H1 (cell line): ENCODE data around the gene KCTD3. TPM values are rescaled to one million over a fixed set of nuclear protein-coding genes. Genes with fewer than 3 reads are reported as not detected.

Experiments
- CTCF ChIA-PET: fragments of 300-600 bp; sonication (Branson Sonifier 250); formaldehyde crosslinking; loops from one replicate; lab custom pipeline; 2021; ENCODE audit not compliant: partially characterized antibody; lab: Charles Lee
- POLR2A ChIA-PET: fragments of 300-600 bp; sonication (Branson Sonifier 250); formaldehyde crosslinking; loops from one replicate; lab custom pipeline; 2021; ENCODE audit warnings: inconsistent platforms; ENCODE audit not compliant: partially characterized antibody; lab: Charles Lee
- DNase-seq, 2 experiments: peaks; one replicate each; pipeline versions ENCODE4 v3.0.0 to v3.0.0-alpha.2; 2010 to 2022; ENCODE audit warnings: low spot score in 2 of 2, low read depth in 1 of 2, mixed read lengths in 1 of 2
- FAIRE-seq: peaks from 2 replicates; lab custom pipeline; 2011; peaks lifted over from hg19 to GRCh38; lab: Jason Lieb, UNC
- H2AFZ ChIP-seq: 2 replicates; pipeline ENCODE4 v1.8.1; 2012; ENCODE audit warnings: low read length, inconsistent platforms
- H2AK5ac ChIP-seq: 2 replicates; pipeline ENCODE4 v1.6.1; 2013; ENCODE audit warnings: low read depth, low read length
- H2BK120ac ChIP-seq: replicated peaks from 2 replicates; pipeline ENCODE3; 2013; ENCODE audit warnings: low read depth, low read length, inconsistent platforms
- H2BK12ac ChIP-seq: 2 replicates; pipeline ENCODE4 v1.6.1; 2013; ENCODE audit warnings: low read depth, low read length
- H2BK15ac ChIP-seq: 2 replicates; pipeline ENCODE4 v1.6.1; 2013; ENCODE audit warnings: low read length
- H2BK20ac ChIP-seq: 2 replicates; pipeline ENCODE4 v1.6.1; 2013; ENCODE audit warnings: low read length
- H2BK5ac ChIP-seq: 2 replicates; pipeline ENCODE4 v1.6.1; 2013; ENCODE audit warnings: low read depth, low read length
- H3K14ac ChIP-seq: 2 replicates; pipeline ENCODE4 v1.6.1; 2013; ENCODE audit warnings: inconsistent platforms; ENCODE audit not compliant: insufficient read length
- H3K18ac ChIP-seq: 2 replicates; pipeline ENCODE4 v1.6.1; 2013; ENCODE audit warnings: low read length; ENCODE audit errors: extremely low read depth
- H3K23ac ChIP-seq: 2 replicates; pipeline ENCODE4 v1.6.1; 2013; ENCODE audit warnings: inconsistent platforms; ENCODE audit not compliant: insufficient read length
- H3K23me2 ChIP-seq: 2 replicates; pipeline ENCODE4 v1.6.1; 2013; ENCODE audit warnings: low read depth, low read length
- H3K27ac ChIP-seq: 2 replicates; pipeline ENCODE4 v1.6.1; 2011; ENCODE audit warnings: low read depth, low read length, inconsistent platforms
- H3K27me3 ChIP-seq, 4 experiments: replicated peaks in 1 of 4; 1 replicate in 1 of 4; 2 replicates in 3 of 4; pipeline versions ENCODE4 v1.6.1 to v1.8.1; 2011 to 2013; ENCODE audit warnings: low read length in 3 of 4, mild to moderate bottlenecking in 3 of 4, inconsistent platforms in 2 of 4, mixed read lengths in 2 of 4, moderate library complexity in 1 of 4; ENCODE audit not compliant: control insufficient read depth in 3 of 4, insufficient read depth in 3 of 4; ENCODE audit errors: extremely low read depth in 1 of 4
- H3K36me3 ChIP-seq, 4 experiments: 2 replicates each; pipeline versions ENCODE4 v1.6.1 to v1.8.1; 2011 to 2013; ENCODE audit warnings: mild to moderate bottlenecking in 4 of 4, low read length in 3 of 4, moderate library complexity in 2 of 4, control low read depth in 1 of 4, inconsistent platforms in 1 of 4; ENCODE audit not compliant: insufficient read depth in 4 of 4, control insufficient read depth in 2 of 4
- H3K4ac ChIP-seq: replicated peaks from 2 replicates; pipeline ENCODE3; 2013; ENCODE audit warnings: low read length, low read depth, mixed read lengths, inconsistent platforms; ENCODE audit not compliant: insufficient read length
- H3K4me1 ChIP-seq, 4 experiments: replicated peaks in 1 of 4; 1 replicate in 1 of 4; 2 replicates in 3 of 4; pipeline versions ENCODE4 v1.6.1 to v1.8.1; 2011 to 2013; ENCODE audit warnings: low read length in 3 of 4, inconsistent platforms in 2 of 4, mixed read lengths in 1 of 4; ENCODE audit not compliant: insufficient read depth in 4 of 4, control insufficient read depth in 3 of 4
- H3K4me2 ChIP-seq, 2 experiments: 2 replicates each; pipeline versions ENCODE4 v1.6.1 to v1.8.1; 2011 to 2013; ENCODE audit warnings: low read depth in 2 of 2, low read length in 2 of 2, control low read depth in 1 of 2, inconsistent platforms in 1 of 2, mild to moderate bottlenecking in 1 of 2; ENCODE audit not compliant: insufficient read depth in 1 of 2
- H3K4me3 ChIP-seq, 4 experiments: fragments of 200-600, 300-600 bp in 1 of 4; sonication (generic), shearing (Covaris generic), sonication (Bioruptor Twin) in 1 of 4; 2 replicates each; pipeline versions ENCODE4 v1.5.1 to v1.8.1; 2011 to 2016; ENCODE audit warnings: low read length in 4 of 4, low read depth in 3 of 4, control low read depth in 2 of 4, inconsistent platforms in 2 of 4, mild to moderate bottlenecking in 2 of 4, mixed read lengths in 1 of 4, moderate library complexity in 1 of 4; ENCODE audit not compliant: insufficient read depth in 2 of 4; ENCODE audit errors: extremely low read depth in 1 of 4
- H3K56ac ChIP-seq: replicated peaks from 2 replicates; pipeline ENCODE3; 2013; ENCODE audit warnings: low read depth, mild to moderate bottlenecking, mixed read lengths, low read length, inconsistent platforms; ENCODE audit not compliant: insufficient read length
- H3K79me1 ChIP-seq: 2 replicates; pipeline ENCODE4 v1.6.1; 2013; ENCODE audit warnings: low read depth, low read length, control low read depth
- H3K79me2 ChIP-seq, 2 experiments: 2 replicates each; pipeline versions ENCODE4 v1.6.1 to v1.8.1; 2012 to 2013; ENCODE audit warnings: low read length in 2 of 2, mild to moderate bottlenecking in 2 of 2, inconsistent platforms in 1 of 2; ENCODE audit not compliant: insufficient read depth in 2 of 2, control insufficient read depth in 1 of 2
- H3K9ac ChIP-seq, 4 experiments: replicated peaks in 1 of 4; 1 replicate in 1 of 4; 2 replicates in 3 of 4; pipeline versions ENCODE4 v1.6.1 to v1.8.1; 2011 to 2013; ENCODE audit warnings: low read depth in 3 of 4, low read length in 3 of 4, control low read depth in 2 of 4, mild to moderate bottlenecking in 2 of 4, moderate library complexity in 2 of 4, inconsistent platforms in 1 of 4; ENCODE audit errors: extremely low read depth in 1 of 4
- H3K9me3 ChIP-seq, 2 experiments: 2 replicates each; pipeline versions ENCODE4 v1.6.1 to v1.8.1; 2012 to 2013; ENCODE audit warnings: mild to moderate bottlenecking in 2 of 2, moderate library complexity in 2 of 2, control low read depth in 1 of 2, inconsistent platforms in 1 of 2, low read depth in 1 of 2, low read length in 1 of 2, mixed read lengths in 1 of 2; ENCODE audit not compliant: insufficient read depth in 2 of 2
- H4K20me1 ChIP-seq, 2 experiments: replicated peaks in 1 of 2; 2 replicates each; pipeline versions ENCODE3 to v1.8.1; 2011 to 2013; ENCODE audit warnings: inconsistent platforms in 2 of 2, low read length in 2 of 2, mild to moderate bottlenecking in 1 of 2; ENCODE audit not compliant: insufficient read depth in 2 of 2, control insufficient read depth in 1 of 2
- H4K5ac ChIP-seq: 2 replicates; pipeline ENCODE4 v1.6.1; 2013; ENCODE audit warnings: low read length, low read depth, mixed read lengths, inconsistent platforms; ENCODE audit not compliant: insufficient read length
- H4K8ac ChIP-seq: 2 replicates; pipeline ENCODE4 v1.8.0; 2013; ENCODE audit warnings: mild to moderate bottlenecking, moderate library complexity, low read length, inconsistent platforms; ENCODE audit not compliant: insufficient read depth; ENCODE audit errors: extremely low read depth
- H4K91ac ChIP-seq: replicated peaks from 2 replicates; pipeline ENCODE3; 2013; ENCODE audit warnings: low read length, mixed read lengths, inconsistent platforms; ENCODE audit not compliant: insufficient read length
- BACH1 ChIP-seq: IDR thresholded peaks from 2 replicates; pipeline ENCODE4 v1.6.1; 2012; ENCODE audit warnings: low read length, improper control_type of control experiment
- BCL11A ChIP-seq, 2 experiments: IDR thresholded peaks; one replicate each; pipeline ENCODE4 v1.6.1; 2011; ENCODE audit warnings: low read depth in 2 of 2, low read length in 2 of 2, mild to moderate bottlenecking in 2 of 2
- BRCA1 ChIP-seq: IDR thresholded peaks from 2 replicates; pipeline ENCODE4 v1.6.1; 2012; ENCODE audit warnings: low read depth, low read length, improper control_type of control experiment
- CHD2 ChIP-seq: IDR thresholded peaks from 2 replicates; pipeline ENCODE4 v1.6.1; 2012; ENCODE audit warnings: low read length, improper control_type of control experiment
- KDM1A ChIP-seq: fragments of 200-600, 300-600 bp; sonication (generic); IDR thresholded peaks from 2 replicates; pipeline ENCODE4 v1.7.1; 2016; ENCODE audit warnings: mild to moderate bottlenecking, low read length, borderline replicate concordance
- KDM4A ChIP-seq: IDR thresholded peaks from one replicate; pipeline ENCODE4 v1.7.1; 2012; ENCODE audit warnings: low read depth, mild to moderate bottlenecking, moderate library complexity, low read length, inconsistent platforms; ENCODE audit not compliant: severe bottlenecking
- KDM5A ChIP-seq: fragments of 200-600 bp; IDR thresholded peaks from 2 replicates; pipeline ENCODE4 v1.7.1; 2012; ENCODE audit warnings: mild to moderate bottlenecking, low read length, inconsistent platforms, mixed read lengths
- MAX ChIP-seq: IDR thresholded peaks from 2 replicates; pipeline ENCODE4 v1.6.1; 2012; ENCODE audit warnings: inconsistent platforms
- POLR2AphosphoS5 ChIP-seq: IDR thresholded peaks from 2 replicates; pipeline ENCODE4 v1.6.1; 2011; ENCODE audit warnings: low read depth, low read length
- RAD21 ChIP-seq, 2 experiments: IDR thresholded peaks in 1 of 2; conservative IDR thresholded peaks in 1 of 2; 2 replicates each; pipeline ENCODE4 v1.6.1; 2011; ENCODE audit warnings: low read depth in 2 of 2, low read length in 2 of 2, improper control_type of control experiment in 1 of 2, inconsistent platforms in 1 of 2, mild to moderate bottlenecking in 1 of 2, moderate library complexity in 1 of 2
- SIN3A ChIP-seq, 2 experiments: IDR thresholded peaks in 1 of 2; conservative IDR thresholded peaks in 1 of 2; 2 replicates each; pipeline ENCODE4 v1.6.1; 2011 to 2012; ENCODE audit warnings: low read length in 2 of 2, improper control_type of control experiment in 1 of 2, low read depth in 1 of 2, mild to moderate bottlenecking in 1 of 2
- SIRT6 ChIP-seq: IDR thresholded peaks from one replicate; pipeline ENCODE4 v1.7.1; 2012; ENCODE audit warnings: low read length, inconsistent platforms
- TBP ChIP-seq: IDR thresholded peaks from 2 replicates; pipeline ENCODE4 v1.6.1; 2011; ENCODE audit warnings: low read depth, low read length, improper control_type of control experiment
- TCF12 ChIP-seq: IDR thresholded peaks from 2 replicates; pipeline ENCODE4 v1.6.1; 2011; ENCODE audit warnings: low read depth, mild to moderate bottlenecking, low read length
- TEAD4 ChIP-seq: IDR thresholded peaks from 2 replicates; pipeline ENCODE4 v1.6.1; 2012; ENCODE audit warnings: low read depth, low read length, inconsistent platforms, mixed read lengths
- WGBS, 2 experiments: shearing (Covaris generic) in 1 of 2; methylation state at CpG; one replicate each; pipeline versions ENCODE4 v1.1.6 to v1.1.7; 2013 to 2015; ENCODE audit warnings: low lambda C conversion rate in 2 of 2, mixed read lengths in 2 of 2, inconsistent platforms in 1 of 2, low coverage in 1 of 2, missing lambda C conversion rate in 1 of 2; ENCODE audit not compliant: insufficient replicate concordance in 2 of 2, insufficient coverage in 1 of 2, insufficient read length in 1 of 2; ENCODE audit errors: extremely low coverage in 1 of 2, missing lambda C conversion rate in 1 of 2; 5-methylcytosine and 5-hydroxymethylcytosine counted together
- polyA plus RNA-seq, 7 experiments: library from polyadenylated mRNA; depleted of rRNA in 3 of 7; stranded (reverse) in 5 of 7; unstranded in 2 of 7; fragments of >200 nt in 5 of 7; fragments of 200-250 nt in 2 of 7; gene quantifications; 1 replicate in 5 of 7; 2 replicates in 1 of 7; 4 replicates in 1 of 7; pipeline versions ENCODE4 v1.2.1 to v1.2.3, GENCODE V29; 2011 to 2013; ENCODE audit warnings: missing spikeins in 2 of 7, mixed read lengths in 2 of 7
- total RNA-seq: library from RNA; stranded (reverse); fragmentation: NEBNext Ultra II Directional; extraction: Animal tissue kit (Norgen Biotek cat#: 25700); gene quantifications from 2 replicates; pipeline ENCODE4 v1.2.1, GENCODE V29; 2021

The KCTD3 gene
- total and polyA plus RNA-seq, 2 of the 8 experiments (the other 6 are each of a cell fraction or from before 2014, with no cell fraction given): 43.0 to 55.6 TPM

GRCh38 chr1:215645861-215646260 lies 78.8 kb downstream of the KCTD3 start:
- Histone ChIP-seq H3K4me2 (no peak overlapping the region), H2AFZ (no peak overlapping the region), H3K56ac (no peak overlapping the region), H4K20me1 (no peaks in the 10 kb centered on the region), H3K18ac (no peak overlapping the region), H3K9me3 (no peaks in the 10 kb centered on the region), H3K23ac (no peak overlapping the region), H3K79me2 (no peaks in the 10 kb centered on the region), H2AK5ac (no peak overlapping the region), H3K4ac (no peak overlapping the region), H2BK15ac (no peak overlapping the region), H4K91ac (no peak overlapping the region), H3K36me3 (no peaks in the 10 kb centered on the region), H3K14ac (no peak overlapping the region), H3K4me3 (no peak overlapping the region), H2BK120ac (no peak overlapping the region), H3K27me3 (no peaks in the 10 kb centered on the region), H3K27ac (no peak overlapping the region), H4K8ac (no peak overlapping the region), H2BK5ac (no peak overlapping the region), H3K9ac (no peak overlapping the region), H3K79me1 (no peaks in the 10 kb centered on the region), H3K23me2 (no peaks in the 10 kb centered on the region; the same call in 1 of the 2 replicates), H2BK20ac (no peak overlapping the region), H2BK12ac (no peak overlapping the region), H3K4me1 (peaks cover 0 to 15% (median 3%) of the 10 kb centered on the region in 4 experiments; a peak in 3 of 7 replicates), H4K5ac (no peak overlapping the region)
- no peak for DNase-seq
- WGBS, 2 experiments: 93% methylated on average over 2 of the region's 2 CpGs; no CpG with 5 or more reads in 1 of the 2 experiments
- TF ChIP-seq POLR2AphosphoS5: no peak
- no peak for TF ChIP-seq RAD21 (IDR thresholded peaks at IDR 0.05 in 1 of 2, conservative IDR thresholded peaks at IDR 0.05 in 1 of 2; ENCODE audit: low read depth in 2 of 2, low read length in 2 of 2)
- no peak for TF ChIP-seq TBP
- no peak for TF ChIP-seq CHD2
- no peak for TF ChIP-seq SIN3A (conservative IDR thresholded peaks at IDR 0.05 in 1 of 2, IDR thresholded peaks at IDR 0.05 in 1 of 2; ENCODE audit: low read depth in 1 of 2, low read length in 2 of 2)
- TF ChIP-seq BACH1: no peak
- TF ChIP-seq KDM4A: no peak
- no peak for TF ChIP-seq BRCA1
- no peak for TF ChIP-seq TCF12
- TF ChIP-seq KDM1A: no peak
- TF ChIP-seq MAX: no peak
- no peak for TF ChIP-seq KDM5A
- TF ChIP-seq BCL11A (IDR thresholded peaks at IDR 0.05; ENCODE audit: low read depth in 2 of 2, low read length in 2 of 2): no peak
- TF ChIP-seq TEAD4: no peak
- no peak for TF ChIP-seq SIRT6
- no peak for FAIRE-seq
- ChIA-PET POLR2A (no interaction called here), CTCF (interaction anchor here (0.6 kb wide), 1 partner anchor 1582 kb away, joined by 3 read pairs; no protein-coding TSS in a partner anchor)
